GM12873 (cell line): ENCODE results near the gene MAP3K4.

Source experiments
- TF ChIP-seq, protein P1 (sequence below): IDR thresholded peaks from 2 replicates; pipeline ENCODE4 v1.5.1; 2012; ENCODE audit warnings: low read depth, mild to moderate bottlenecking, moderate library complexity, low read length, control low read depth; ENCODE audit not compliant: insufficient read depth; ENCODE audit errors: missing control alignments

Gene MAP3K4

DNA sequence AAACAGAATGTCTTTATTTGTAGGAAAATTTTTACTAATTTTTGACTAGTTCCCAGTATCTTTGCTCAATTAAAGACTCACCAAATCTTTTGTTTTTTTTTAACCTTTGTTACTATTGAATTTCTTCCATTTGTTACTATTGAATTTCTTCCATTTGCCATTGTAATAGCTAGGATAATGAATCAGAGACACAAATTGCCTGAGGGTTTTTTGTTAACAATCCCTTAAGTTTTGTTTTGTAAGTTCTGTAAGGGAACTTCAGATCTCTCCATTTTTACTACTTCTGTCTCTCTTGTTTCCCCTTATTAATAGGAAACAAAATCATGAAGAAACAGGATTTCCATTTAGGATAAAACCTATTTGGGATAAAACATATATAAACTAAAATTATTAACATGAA lies 104.3 kb downstream of the MAP3K4 start:
- TF ChIP-seq, protein P1, sequence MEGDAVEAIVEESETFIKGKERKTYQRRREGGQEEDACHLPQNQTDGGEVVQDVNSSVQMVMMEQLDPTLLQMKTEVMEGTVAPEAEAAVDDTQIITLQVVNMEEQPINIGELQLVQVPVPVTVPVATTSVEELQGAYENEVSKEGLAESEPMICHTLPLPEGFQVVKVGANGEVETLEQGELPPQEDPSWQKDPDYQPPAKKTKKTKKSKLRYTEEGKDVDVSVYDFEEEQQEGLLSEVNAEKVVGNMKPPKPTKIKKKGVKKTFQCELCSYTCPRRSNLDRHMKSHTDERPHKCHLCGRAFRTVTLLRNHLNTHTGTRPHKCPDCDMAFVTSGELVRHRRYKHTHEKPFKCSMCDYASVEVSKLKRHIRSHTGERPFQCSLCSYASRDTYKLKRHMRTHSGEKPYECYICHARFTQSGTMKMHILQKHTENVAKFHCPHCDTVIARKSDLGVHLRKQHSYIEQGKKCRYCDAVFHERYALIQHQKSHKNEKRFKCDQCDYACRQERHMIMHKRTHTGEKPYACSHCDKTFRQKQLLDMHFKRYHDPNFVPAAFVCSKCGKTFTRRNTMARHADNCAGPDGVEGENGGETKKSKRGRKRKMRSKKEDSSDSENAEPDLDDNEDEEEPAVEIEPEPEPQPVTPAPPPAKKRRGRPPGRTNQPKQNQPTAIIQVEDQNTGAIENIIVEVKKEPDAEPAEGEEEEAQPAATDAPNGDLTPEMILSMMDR: no peak

DNA sequence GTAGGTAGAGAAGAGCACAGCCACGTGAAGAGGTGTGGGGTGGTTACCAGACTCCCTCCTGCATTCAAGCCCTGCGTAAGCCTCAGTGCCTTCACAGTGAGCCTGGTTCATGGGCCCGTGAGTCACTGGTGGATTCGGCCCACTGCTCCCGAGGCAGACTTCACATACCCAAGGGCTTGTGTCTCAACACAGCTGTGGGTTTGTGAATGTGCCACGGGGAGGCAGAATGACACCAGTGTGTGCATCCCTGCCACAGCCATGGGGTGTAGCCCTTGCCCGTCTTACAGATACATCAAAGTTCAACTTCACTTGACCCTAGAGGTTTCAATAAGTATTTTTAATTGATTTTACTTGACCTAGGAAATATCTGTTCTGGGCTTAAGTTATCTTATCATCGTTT lies 108.5 kb downstream of the MAP3K4 start:
- TF ChIP-seq, protein P1: no peak

DNA sequence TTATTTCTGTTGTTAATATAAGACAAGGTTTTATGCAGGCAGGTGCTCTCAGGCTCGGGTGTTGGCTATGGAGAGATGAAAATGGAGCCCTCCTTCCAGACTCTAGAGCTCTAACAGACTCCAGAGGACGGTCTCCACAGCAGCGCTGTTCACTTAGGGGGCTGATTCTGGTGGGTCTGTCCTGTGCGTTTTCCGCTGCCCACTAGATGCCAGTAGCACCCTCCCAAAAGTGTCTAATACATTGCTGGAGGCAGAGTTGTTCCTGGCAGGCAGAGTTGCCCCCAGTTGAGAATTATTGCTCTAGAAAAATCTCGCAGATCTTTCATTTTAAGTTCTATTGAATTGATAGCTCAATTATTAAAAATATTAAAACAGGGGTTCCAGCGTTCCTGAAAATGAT lies 109.9 kb downstream of the MAP3K4 start:
- TF ChIP-seq, protein P1: peak; percentile 24

DNA sequence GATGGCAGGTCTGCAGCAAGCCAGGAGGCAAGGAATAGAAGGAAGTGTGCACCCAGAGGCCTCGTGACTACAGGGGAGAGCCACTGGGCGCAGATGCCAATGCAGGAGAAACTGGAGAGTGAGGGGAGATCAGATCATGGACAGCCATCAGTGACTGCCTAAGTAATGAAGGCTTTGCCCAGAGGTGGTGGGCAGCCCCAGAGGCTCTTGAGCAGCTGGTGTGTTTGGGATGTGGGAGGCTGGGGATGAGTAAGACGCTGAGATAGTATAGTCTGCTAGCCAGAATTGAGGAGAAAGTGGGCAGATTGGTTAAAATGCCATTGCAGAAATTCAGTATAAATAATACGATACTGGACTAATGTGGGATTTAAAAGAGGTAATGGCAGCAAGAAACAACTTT lies 111.9 kb downstream of the MAP3K4 start:
- TF ChIP-seq, protein P1: no peak

DNA sequence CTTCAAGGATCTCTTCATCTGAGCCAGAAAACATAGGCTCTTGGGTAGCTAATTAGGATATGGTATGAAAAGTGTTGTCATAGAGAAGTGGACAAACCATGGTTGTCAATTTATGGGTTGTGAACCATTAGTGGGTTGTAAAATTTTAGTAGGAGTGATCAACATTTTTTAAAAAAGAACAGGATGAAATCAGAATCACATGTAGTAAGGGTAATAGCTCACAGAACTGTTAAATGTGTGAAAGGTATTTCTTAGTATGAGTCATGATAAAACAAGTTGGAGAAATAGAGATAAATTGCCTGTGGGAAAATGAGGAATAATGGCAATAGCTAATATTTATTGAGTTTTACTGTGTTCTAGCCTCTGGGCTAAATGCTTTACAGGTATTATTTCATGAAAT lies 113.4 kb downstream of the MAP3K4 start:
- TF ChIP-seq, protein P1: no peak

DNA sequence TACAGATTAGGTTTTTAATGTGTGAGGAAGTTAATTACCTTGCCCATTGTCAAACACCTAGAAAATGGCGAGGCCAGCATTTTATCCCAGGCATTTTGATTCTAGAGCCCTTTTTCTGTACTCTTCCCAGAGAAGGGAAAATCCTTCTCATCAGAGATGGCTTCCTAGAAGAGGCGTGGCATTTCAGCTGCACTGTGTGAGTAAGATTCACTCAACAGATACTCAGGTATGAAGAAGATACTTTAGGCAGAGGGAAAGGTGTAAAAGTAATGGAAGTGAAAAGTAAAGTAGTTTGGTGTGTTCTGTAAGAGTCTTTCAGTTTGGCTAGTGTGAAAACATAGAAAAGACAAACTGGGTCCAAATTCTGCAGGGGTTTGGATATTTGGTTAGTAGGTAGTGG lies 113.8 kb downstream of the MAP3K4 start:
- TF ChIP-seq, protein P1: no peak

DNA sequence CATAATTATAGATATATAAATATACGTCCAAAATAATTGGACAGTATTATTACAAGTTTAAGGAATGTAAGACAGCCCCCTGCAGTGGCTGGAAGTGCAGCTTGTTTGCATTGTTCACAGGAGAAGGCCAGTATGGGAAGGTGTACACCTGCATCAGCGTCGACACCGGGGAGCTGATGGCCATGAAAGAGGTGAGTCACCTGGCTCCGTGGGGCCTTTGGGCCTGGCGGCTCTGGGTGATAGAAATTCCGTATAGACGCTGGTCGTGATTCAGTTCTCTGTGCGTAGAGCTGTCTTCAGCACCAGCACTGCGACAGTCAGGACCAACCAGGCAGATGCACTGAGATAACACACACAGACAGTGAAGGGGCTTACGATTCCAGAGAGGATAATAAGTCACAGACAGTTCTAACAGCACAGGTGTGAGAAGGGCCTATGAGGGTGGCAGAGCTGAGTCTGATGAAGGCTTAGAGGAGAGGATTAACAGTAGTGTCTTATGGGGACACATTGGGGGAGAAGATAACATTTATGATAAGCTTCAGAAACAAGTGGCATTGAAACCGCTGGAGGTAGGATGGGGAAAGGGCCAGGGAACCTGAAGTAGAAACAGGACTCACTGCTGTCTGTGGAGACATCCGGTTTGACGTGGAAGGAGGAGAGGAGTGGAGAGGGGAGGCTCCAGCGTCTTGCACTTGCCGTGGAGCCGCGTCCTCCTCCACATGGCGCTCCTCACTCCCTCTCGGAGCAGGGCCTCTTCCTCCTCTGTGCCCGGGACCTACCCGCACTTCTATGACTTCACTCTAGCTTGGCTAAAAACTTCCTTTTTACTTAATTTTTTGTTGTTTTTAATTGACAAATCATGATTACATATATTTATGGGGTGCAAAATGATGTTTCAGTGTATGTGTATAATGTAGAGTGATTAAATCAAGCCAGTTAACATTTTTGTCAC lies 116.5 kb downstream of the MAP3K4 start:
- TF ChIP-seq, protein P1: no peak
